Colonic mucosa (tissue), 4 donors: ENCODE data around the gene FHIP1B. TPM values are rescaled to one million over a fixed set of nuclear protein-coding genes. Genes with fewer than 3 reads are reported as not detected.
A peak's percentile ranks its signal among the peaks of the same experiment; 100 is the strongest.

ENCODE experiments used
- DNase-seq: peaks from one replicate; pipeline ENCODE4 v3.0.0-alpha.2; 2020
- H3K27ac ChIP-seq: fragments of 200-600 bp; one replicate; pipeline ENCODE4 v1.8.0; 2021
- H3K27me3 ChIP-seq: fragments of 200-600 bp; one replicate; pipeline ENCODE4 v1.8.0; 2021
- H3K36me3 ChIP-seq: fragments of 200-600 bp; one replicate; pipeline ENCODE4 v1.8.0; 2021
- H3K4me1 ChIP-seq: fragments of 200-600 bp; one replicate; pipeline ENCODE4 v1.8.0; 2021; ENCODE audit warnings: mild to moderate bottlenecking
- H3K4me3 ChIP-seq: fragments of 200-600 bp; one replicate; pipeline ENCODE4 v1.8.0; 2021
- H3K9ac ChIP-seq, 2 donors: one replicate each; pipeline ENCODE4 v1.7.0; 2013; ENCODE audit warnings: control low read depth in 2 of 2, low read depth in 2 of 2, low read length in 2 of 2
- H3K9me3 ChIP-seq: fragments of 200-600 bp; one replicate; pipeline ENCODE4 v1.8.0; 2021
- CTCF ChIP-seq: fragments of 200-600 bp; IDR thresholded peaks from one replicate; pipeline ENCODE4 v1.8.0; 2022; ENCODE audit warnings: antibody characterized with exemption, mild to moderate bottlenecking
- intact Hi-C: fragments of 100-400 bp; cut with DNase I; formaldehyde crosslinking; loops from one replicate; pipeline ENCODE4 v1.14.1; 2022
- total RNA-seq, 2 donors: library from RNA; stranded (reverse); fragmentation: NEBNext Ultra II Directional in 1 of 2; extraction: Animal tissue kit (Norgen Biotek cat#: 25700) in 1 of 2; gene quantifications; one replicate each; pipeline ENCODE4 v1.2.1, GENCODE V29; 2021
- donor health status: healthy.
- donor health status: DM: no; HTN: no; CAD: no.
- donor health status: DM: no; HTN: no; CAD: no.

Gene FHIP1B
- total RNA-seq, 2 donors from 2014 or later, result 84.6 to 107 TPM

GRCh38 chr11:6240139-6240538 is 5.7 kb upstream of the FHIP1B start:
- DNase-seq, result no peak
- intact Hi-C loops, result no loop called here
- no peak overlapping the region for H3K4me3 ChIP-seq
- H3K27ac ChIP-seq, result no peak overlapping the region
- H3K36me3 ChIP-seq, result no peaks in the 10 kb centered on the region
- no peaks in the 10 kb centered on the region for H3K9me3 ChIP-seq
- H3K27me3 ChIP-seq, result no peaks in the 10 kb centered on the region
- no peak for TF ChIP-seq CTCF
- H3K4me1 ChIP-seq, result no peaks in the 10 kb centered on the region
- H3K9ac ChIP-seq, result no peak overlapping the region

- no peak for DNase-seq
- H3K4me3 ChIP-seq, result no peak within 1 kb of the TSS
- intact Hi-C loops, result loop anchor here (10.0 kb wide), 1 partner anchor 236 kb away; the partner anchor contains the start of gene TRIM3
Measured at GRCh38 chr11:6238902-6239301, 4.5 kb upstream of the FHIP1B start, which contains the start of gene CNGA4. TSS of gene CNGA4 (plus strand) at chr11:6239089. CDS start at chr11:6239207, 118 bp downstream.

GRCh38 chr11:6237761-6238302 is 3.4 kb upstream of the FHIP1B start:
- Histone ChIP-seq H3K36me3 (no peaks in the 10 kb centered on the region), H3K4me1 (peaks cover 3% of the 10 kb centered on the region), H3K4me3 (no peak overlapping the region), H3K9ac (no peak overlapping the region), H3K27me3 (no peaks in the 10 kb centered on the region), H3K27ac (no peak overlapping the region), H3K9me3 (no peaks in the 10 kb centered on the region)
- no peak for TF ChIP-seq CTCF
- intact Hi-C loops, result loop anchor here (10.0 kb wide), 1 partner anchor 237 kb away; the partner anchor contains the start of gene TRIM3
- no peak for DNase-seq

More at GRCh38 chr11:6238902-6239301, 4.5 kb upstream of the FHIP1B start, which contains the start of gene CNGA4:
- TF ChIP-seq CTCF, result no peak
- Histone ChIP-seq H3K9ac (no peak within 1 kb of the TSS), H3K36me3 (no peaks in the 10 kb centered on the region), H3K4me1 (no peaks in the 10 kb centered on the region), H3K27me3 (no peaks in the 10 kb centered on the region), H3K27ac (no peak within 1 kb of the TSS), H3K9me3 (no peaks in the 10 kb centered on the region)

GRCh38 chr11:6237266-6237665 is 2.8 kb upstream of the FHIP1B start:
- Histone ChIP-seq H3K4me3 (no peak overlapping the region), H3K9ac (no peak overlapping the region), H3K27ac (no peak overlapping the region), H3K9me3 (no peaks in the 10 kb centered on the region), H3K4me1 (peaks cover 4% of the 10 kb centered on the region), H3K27me3 (no peaks in the 10 kb centered on the region), H3K36me3 (no peaks in the 10 kb centered on the region)
- intact Hi-C loops, result loop anchor here (10.0 kb wide), 1 partner anchor 238 kb away; the partner anchor contains the start of gene TRIM3
- no peak for TF ChIP-seq CTCF
- DNase-seq, result no peak

- no peak for DNase-seq
- H3K27ac ChIP-seq, result peak overlapping the region; percentile 78
- H3K36me3 ChIP-seq, result no peaks in the 10 kb centered on the region
- no peak for TF ChIP-seq CTCF
- H3K27me3 ChIP-seq, result no peaks in the 10 kb centered on the region
- peak overlapping the region; percentile 64 for H3K4me3 ChIP-seq
- H3K9ac ChIP-seq, result peak overlapping the region; percentile 93 to 96
- peaks cover 4% of the 10 kb centered on the region for H3K4me1 ChIP-seq
- no peaks in the 10 kb centered on the region for H3K9me3 ChIP-seq
- intact Hi-C loops, result loop anchor here (10.0 kb wide), 1 partner anchor 241 kb away; the partner anchor contains the start of gene TRIM3
Measured at GRCh38 chr11:6233984-6234386, 451 bp downstream of the FHIP1B start.
